Neural cell (in vitro differentiated cells): ENCODE measurements around the gene ZFAND4.

Experiments
- CTCF ChIP-seq: fragments of 450-650 bp; IDR thresholded peaks from 2 replicates; pipeline ENCODE4 v1.5.1; 2014; ENCODE audit warnings: antibody characterized with exemption, mild to moderate bottlenecking, moderate library complexity; ENCODE audit not compliant: poor library complexity, severe bottlenecking
- EP300 ChIP-seq: fragments of 450-650 bp; conservative IDR thresholded peaks from 2 replicates; pipeline ENCODE4 v1.6.1; 2014; ENCODE audit warnings: antibody characterized with exemption, mild to moderate bottlenecking, moderate library complexity; ENCODE audit not compliant: poor library complexity, severe bottlenecking
- EZH2 ChIP-seq: fragments of 200-600, 300-800 bp; shearing (Covaris generic), sonication (generic); IDR thresholded peaks from 2 replicates; pipeline ENCODE4 v1.6.1; 2014; ENCODE audit warnings: antibody characterized with exemption, low read length, borderline replicate concordance, mild to moderate bottlenecking; ENCODE audit not compliant: insufficient read depth, poor library complexity, severe bottlenecking

DNA sequence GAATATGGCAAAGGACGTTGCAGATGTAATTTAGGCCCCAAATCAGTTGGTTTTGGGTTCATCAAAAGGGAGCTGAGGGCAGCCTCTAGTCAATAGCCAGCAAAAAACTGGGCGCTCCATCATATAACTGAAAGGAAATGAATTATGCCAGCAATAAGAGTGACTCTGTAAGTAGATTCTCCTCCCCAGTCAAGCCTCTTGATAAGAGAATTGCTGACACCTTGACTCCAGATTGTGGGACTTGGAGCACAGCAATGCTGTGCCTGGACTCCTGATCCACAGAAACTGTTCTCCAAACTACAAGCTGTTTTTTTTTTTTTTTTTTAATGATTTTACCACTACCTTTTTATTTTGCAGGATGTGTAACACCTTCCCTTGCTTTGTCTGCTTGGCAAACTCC, 25.5 kb downstream of the ZFAND4 start:
- TF ChIP-seq CTCF, result no peak
- TF ChIP-seq EZH2, result no peak
- TF ChIP-seq EP300, result no peak
